GM18507 (cell line): ENCODE measurements around the gene LRRC27.

Source experiments
- DNase-seq: peaks from one replicate; pipeline ENCODE4 v3.0.0; 2011; ENCODE audit warnings: low read depth; ENCODE audit not compliant: insufficient read length; ENCODE audit errors: extremely low spot score
- FAIRE-seq: peaks from 2 replicates; lab custom pipeline; 2011; peaks lifted over from hg19 to GRCh38; lab: Jason Lieb, UNC

Gene LRRC27

GRCh38 chr10:132299371-132300336 is 32.3 kb upstream of the LRRC27 start:
- no peak for DNase-seq
- FAIRE-seq, result no peak

GRCh38 chr10:132300582-132300981 is 31.4 kb upstream of the LRRC27 start:
- no peak for FAIRE-seq

DNA sequence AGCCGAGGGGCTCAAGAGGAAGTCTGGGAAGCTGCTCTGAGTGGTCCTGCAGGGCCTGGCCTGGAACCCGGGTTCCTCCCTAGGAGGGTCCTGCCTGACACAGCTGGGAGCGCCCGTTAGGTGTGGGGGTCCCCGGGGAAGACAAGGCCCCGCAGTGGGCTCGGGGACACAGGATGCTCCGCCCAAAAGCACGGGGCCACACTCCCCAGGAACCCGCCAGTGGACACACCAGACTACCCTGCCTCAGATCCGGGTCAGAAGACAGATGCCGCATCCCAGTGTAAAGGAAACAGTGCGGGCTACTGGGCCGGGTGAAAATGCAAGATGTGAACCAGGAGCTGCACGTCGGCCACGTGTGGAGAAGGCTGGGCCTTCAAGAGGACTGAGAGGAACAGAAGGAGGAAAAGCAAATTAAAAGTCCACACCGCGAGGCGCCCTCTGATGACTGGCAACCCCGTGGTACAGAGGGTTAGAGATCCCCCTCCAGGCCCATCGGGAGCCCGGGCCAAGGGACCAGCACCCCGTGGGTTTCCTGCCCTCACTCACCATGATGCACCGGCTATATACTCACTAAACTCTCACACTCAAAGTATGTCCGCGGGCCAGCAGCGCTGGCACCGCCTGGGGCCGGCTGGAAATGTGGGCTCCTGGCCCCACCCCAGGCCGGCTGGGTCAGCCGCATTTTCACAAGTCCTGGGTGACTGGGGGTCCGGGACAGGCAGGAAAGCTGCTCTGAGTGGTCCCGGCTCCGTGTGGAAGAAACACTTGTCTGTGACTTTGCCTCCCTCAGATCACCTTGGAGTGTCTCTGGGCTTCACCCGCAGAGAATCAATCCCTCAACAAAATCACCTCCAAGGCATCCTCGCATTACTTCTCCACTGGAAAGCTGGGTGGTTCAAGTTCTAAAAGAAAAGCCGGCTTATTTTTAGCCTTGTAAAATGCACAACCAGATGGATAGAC is 30.3 kb upstream of the LRRC27 start:
- no peak for DNase-seq
- no peak for FAIRE-seq

More at GRCh38 chr10:132300582-132300981, 31.4 kb upstream of the LRRC27 start:
- DNase-seq, result no peak

- DNase-seq (no peak), FAIRE-seq (no peak)
These were observed 29.3 kb upstream of the LRRC27 start for GRCh38 chr10:132302421-132303310.

GRCh38 chr10:132303361-132304115 is 28.5 kb upstream of the LRRC27 start:
- no peak for DNase-seq
- FAIRE-seq, result no peak

GRCh38 chr10:132304756-132305509 is 27.1 kb upstream of the LRRC27 start:
- FAIRE-seq (no peak), DNase-seq (no peak)

DNA sequence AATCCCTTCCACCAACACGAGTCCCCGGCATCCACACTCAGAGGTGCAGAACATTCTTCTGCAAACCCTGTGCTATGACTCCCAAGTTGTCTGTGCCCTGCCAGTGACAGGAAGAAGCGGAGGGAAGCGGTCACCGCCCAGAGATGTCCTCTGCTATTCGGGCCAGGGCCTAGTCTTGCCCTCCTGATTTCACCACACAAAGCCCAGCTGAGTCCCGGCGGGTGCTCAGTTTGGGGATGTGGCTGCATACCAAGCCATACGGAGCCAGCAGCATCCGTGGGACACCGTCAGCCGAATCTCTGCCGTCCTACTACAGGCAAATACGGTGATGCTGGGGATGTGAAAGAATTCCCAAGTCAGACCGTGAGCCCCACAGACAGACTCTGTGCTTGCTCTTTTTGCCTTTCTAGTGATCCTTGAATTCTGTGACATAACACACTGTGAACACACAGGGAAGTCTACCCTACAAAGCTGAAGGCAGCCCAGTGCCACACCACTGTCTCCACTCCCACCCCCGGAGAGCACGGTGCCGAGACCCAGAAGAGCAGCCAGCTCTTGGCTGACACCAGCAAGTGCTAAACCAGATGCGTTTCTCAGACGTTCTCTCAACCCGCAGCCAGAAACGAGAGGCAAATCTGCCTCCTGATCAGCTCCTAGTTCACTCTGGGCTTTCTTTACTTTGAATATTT is 26.2 kb upstream of the LRRC27 start:
- FAIRE-seq, result no peak
- DNase-seq, result no peak

GRCh38 chr10:132306343-132306685 is 25.7 kb upstream of the LRRC27 start:
- FAIRE-seq (no peak), DNase-seq (no peak)

- no peak for FAIRE-seq
These were observed 24.9 kb upstream of the LRRC27 start for GRCh38 chr10:132306864-132307751.

DNA sequence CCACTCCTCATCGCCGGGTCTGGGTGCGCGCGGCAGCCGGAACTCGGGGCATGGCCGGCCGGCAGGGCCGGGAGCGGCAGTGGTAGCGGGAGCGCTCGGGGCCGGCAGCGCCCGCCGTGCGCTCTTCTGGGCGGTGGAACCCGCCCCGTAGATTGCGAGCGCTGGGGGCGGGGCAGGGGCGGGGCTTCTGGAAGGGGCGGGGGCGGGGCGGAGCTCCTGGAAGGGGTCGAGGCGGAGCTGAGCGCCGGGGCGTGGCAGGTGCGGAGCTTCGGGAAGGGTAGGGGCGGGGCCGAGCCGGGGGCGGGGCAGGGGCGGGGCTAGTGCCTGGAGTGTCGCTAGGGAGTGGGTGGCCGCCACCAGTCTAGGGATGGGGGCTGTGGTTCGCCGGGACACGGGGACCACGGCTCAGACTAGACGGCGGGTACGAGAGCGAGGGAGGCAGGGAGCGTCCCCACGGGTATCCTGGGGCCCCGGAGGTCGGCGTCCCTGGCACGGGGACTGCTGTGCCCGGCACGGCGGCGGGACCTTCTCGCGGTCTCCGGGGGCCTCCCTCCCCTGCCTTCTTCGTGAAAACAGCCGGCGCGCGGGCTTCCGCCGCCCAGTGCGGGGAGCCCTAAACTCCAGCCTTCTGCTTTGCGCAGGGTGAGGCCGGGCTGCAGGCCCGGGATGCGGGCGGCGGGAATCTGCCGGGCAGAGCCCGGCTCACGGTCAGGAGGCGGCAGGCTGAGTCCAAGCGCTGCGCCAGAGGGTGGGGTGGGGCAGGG is 24.0 kb upstream of the LRRC27 start, which contains the start of gene STK32C:
Gene STK32C, minus strand, starts transcription at position 128 of the 764 bp plus-strand sequence. Its CDS starts 117 bp downstream, at position 11.
- peak; percentile 99 for DNase-seq
- peak; percentile 73 for FAIRE-seq

More at GRCh38 chr10:132306864-132307751, 24.9 kb upstream of the LRRC27 start:
- DNase-seq, result no peak

- FAIRE-seq (no peak), DNase-seq (no peak)
These were observed 23.2 kb upstream of the LRRC27 start for GRCh38 chr10:132308587-132309470.

- FAIRE-seq, result no peak
These were observed 22.5 kb upstream of the LRRC27 start for GRCh38 chr10:132309471-132309865.

GRCh38 chr10:132309879-132310591 is 22.0 kb upstream of the LRRC27 start:
- FAIRE-seq (no peak), DNase-seq (no peak)

More at GRCh38 chr10:132309471-132309865, 22.5 kb upstream of the LRRC27 start:
- no peak for DNase-seq
